Measurements from ENCODE around the gene PRCC. TPM values are rescaled to one million over a fixed set of nuclear protein-coding genes. Genes with fewer than 3 reads are reported as not detected.

PRCC gene
- total and polyA plus RNA-seq, 2 of the 4 experiments (the other 2 are of a cell fraction), result 10.6 to 59.6 TPM

DNA sequence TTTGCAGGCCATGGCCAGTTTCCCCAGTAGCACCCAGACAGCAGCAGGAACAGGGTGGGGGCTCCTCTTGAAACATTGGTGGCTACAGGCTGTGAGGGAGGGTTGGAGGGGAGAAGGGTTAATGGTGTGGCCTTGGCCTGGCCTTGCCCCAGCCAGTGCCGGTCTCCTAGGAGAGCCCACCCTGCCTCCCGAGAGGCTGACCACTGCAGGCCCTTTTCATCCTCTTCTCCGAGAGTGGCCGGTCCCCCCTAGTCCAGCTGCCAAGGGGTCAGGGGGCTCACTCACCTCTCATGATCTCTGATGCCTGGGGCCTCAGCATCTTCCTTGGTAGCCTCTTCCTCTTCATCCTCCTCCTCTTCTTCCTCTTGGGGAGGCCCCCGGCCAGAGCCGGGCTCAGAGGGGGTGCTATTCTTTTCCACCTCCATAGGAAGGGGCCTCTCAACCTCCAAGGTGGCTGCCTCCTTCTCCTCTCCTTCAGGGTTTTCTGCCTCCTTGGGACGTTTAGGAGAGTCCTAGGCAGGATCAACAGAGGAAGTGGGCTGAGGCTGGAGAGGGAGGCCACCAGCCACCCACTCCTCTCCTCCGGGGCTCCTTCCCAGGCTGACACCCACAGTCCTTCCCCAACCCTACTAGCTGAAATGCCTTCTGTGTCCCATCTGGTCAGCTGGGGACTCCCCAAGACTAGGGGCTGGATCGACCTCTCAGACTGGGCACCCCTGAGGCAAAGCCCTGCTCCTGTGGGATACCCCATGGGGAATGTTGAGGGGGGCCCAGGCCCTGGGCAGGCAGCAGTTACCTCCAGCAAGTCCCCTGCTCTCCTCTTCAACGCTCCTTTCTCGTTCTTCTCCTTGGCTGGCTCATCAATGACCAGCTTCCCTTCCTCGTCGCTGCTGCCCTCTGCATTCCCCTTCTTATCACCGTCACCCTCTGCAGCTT is 23.7 kb upstream of the PRCC start:
- H3K27ac ChIP-seq (ENCODE audit: insufficient read depth, low read length), result no peak overlapping the region
- H4K8ac ChIP-seq (ENCODE audit: low read depth in 2 of 2, low read length in 2 of 2), result no peak overlapping the region
- WGBS, 2 experiments (ENCODE audit: extremely low coverage in 2 of 2, insufficient read length in 1 of 2), result 96% methylated on average over 9 of the region's 14 CpGs; no CpG with 5 or more reads in 1 of the 2 experiments
- no peak overlapping the region for H3K18ac ChIP-seq (ENCODE audit: low read depth, low read length)
- dilution Hi-C loops (cut with HindIII; ENCODE audit: low sequenced_read_pairs, unreplicated experiment) (no loop called here), in situ Hi-C loops (cut with MboI; ENCODE audit: low sequenced_read_pairs) (no loop called here), intact Hi-C loops (cut with micrococcal nuclease) (no loop called here)
- POLR2A ChIA-PET (ENCODE audit: unreplicated experiment), result no interaction called here
- no peak overlapping the region for H2AK5ac ChIP-seq (ENCODE audit: low read depth, low read length)
- H3K4me1 ChIP-seq (ENCODE audit: control insufficient read depth, insufficient read depth, low read length), result peaks cover 21% of the 10 kb centered on the region
- H2AK9ac ChIP-seq (replicated peaks; ENCODE audit: low read depth, low read length, poor library complexity), result no peak overlapping the region
- no peak overlapping the region for H3K9ac ChIP-seq (ENCODE audit: low read depth, low read length)
- H2AFZ ChIP-seq (replicated peaks; ENCODE audit: low read length, poor library complexity), result no peak overlapping the region
- no peak overlapping the region for H4K91ac ChIP-seq (ENCODE audit: insufficient read depth, low read depth, low read length)
- peaks cover 10 to 74% of the 10 kb centered on the region in 2 experiments; a peak in 3 of 4 replicates for H3K79me1 ChIP-seq (ENCODE audit: low read depth in 1 of 2, low read length in 2 of 2)
- no peak overlapping the region for H3K14ac ChIP-seq (replicated peaks; ENCODE audit: low read depth, low read length)
- H3K9me1 ChIP-seq (ENCODE audit: insufficient read depth, low read length), result peaks cover 22% of the 10 kb centered on the region; the same call in 1 of the 2 replicates
- H4K5ac ChIP-seq (ENCODE audit: low read depth, low read length), result no peak overlapping the region
- H3K36me3 ChIP-seq (ENCODE audit: control insufficient read depth, insufficient read depth, low read length), result peaks cover 22% of the 10 kb centered on the region
- H3K4me3 ChIP-seq (ENCODE audit: insufficient read depth, low read depth, low read length), result no peak overlapping the region
- no peaks in the 10 kb centered on the region for H3K9me3 ChIP-seq (ENCODE audit: control insufficient read depth, insufficient read depth, low read length)
- H3K4me2 ChIP-seq (ENCODE audit: low read depth, low read length), result no peak overlapping the region
- H3K27me3 ChIP-seq (ENCODE audit: control insufficient read depth, insufficient read depth, low read length), result no peaks in the 10 kb centered on the region
- DNase-seq (no peak), ATAC-seq (ENCODE audit: low read depth) (no peak)
- no peak overlapping the region for H2BK5ac ChIP-seq (ENCODE audit: low read depth, low read length, poor library complexity, severe bottlenecking)
- no TSS peak for BruUV-seq (replicated peaks)
- H3K23ac ChIP-seq (ENCODE audit: low read depth, low read length), result no peak overlapping the region
- no peak overlapping the region for H3K56ac ChIP-seq (ENCODE audit: extremely low read depth, insufficient read depth, low read length)
- no peak overlapping the region for H2BK120ac ChIP-seq (ENCODE audit: low read depth, low read length)
- CTCF ChIA-PET, result interaction anchor here (1.7 kb wide), 1 partner anchor 18 kb away, joined by 4 read pairs; no protein-coding TSS in a partner anchor
- H4K20me1 ChIP-seq (ENCODE audit: insufficient read depth, low read length), result 0 out of 2 replicates have a peak, but pooled peaks cover 11% of the 10 kb centered on the region
- H2BK20ac ChIP-seq (ENCODE audit: low read depth, low read length), result no peak overlapping the region
- no peak overlapping the region for H3K4ac ChIP-seq (ENCODE audit: low read depth, low read length)
- no peak overlapping the region for H2BK15ac ChIP-seq (ENCODE audit: low read depth, low read length)
- TF ChIP-seq, protein P1, sequence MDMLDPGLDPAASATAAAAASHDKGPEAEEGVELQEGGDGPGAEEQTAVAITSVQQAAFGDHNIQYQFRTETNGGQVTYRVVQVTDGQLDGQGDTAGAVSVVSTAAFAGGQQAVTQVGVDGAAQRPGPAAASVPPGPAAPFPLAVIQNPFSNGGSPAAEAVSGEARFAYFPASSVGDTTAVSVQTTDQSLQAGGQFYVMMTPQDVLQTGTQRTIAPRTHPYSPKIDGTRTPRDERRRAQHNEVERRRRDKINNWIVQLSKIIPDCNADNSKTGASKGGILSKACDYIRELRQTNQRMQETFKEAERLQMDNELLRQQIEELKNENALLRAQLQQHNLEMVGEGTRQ (IDR thresholded peaks at IDR 0.05; ENCODE audit: low read depth, low read length), result no peak
- TF ChIP-seq RFX5 (IDR thresholded peaks at IDR 0.05; ENCODE audit: low read depth, low read length), result no peak
- no peak for TF ChIP-seq BHLHE40 (IDR thresholded peaks at IDR 0.05; ENCODE audit: low read depth, low read length)
- TF ChIP-seq, protein P2, sequence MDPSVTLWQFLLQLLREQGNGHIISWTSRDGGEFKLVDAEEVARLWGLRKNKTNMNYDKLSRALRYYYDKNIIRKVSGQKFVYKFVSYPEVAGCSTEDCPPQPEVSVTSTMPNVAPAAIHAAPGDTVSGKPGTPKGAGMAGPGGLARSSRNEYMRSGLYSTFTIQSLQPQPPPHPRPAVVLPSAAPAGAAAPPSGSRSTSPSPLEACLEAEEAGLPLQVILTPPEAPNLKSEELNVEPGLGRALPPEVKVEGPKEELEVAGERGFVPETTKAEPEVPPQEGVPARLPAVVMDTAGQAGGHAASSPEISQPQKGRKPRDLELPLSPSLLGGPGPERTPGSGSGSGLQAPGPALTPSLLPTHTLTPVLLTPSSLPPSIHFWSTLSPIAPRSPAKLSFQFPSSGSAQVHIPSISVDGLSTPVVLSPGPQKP (IDR thresholded peaks at IDR 0.05; ENCODE audit: borderline replicate concordance, low read depth, low read length), result no peak
- TF ChIP-seq RAD21 (IDR thresholded peaks at IDR 0.05; ENCODE audit: low read length), result no peak
- no peak for TF ChIP-seq NFE2L2 (IDR thresholded peaks at IDR 0.05; ENCODE audit: low read depth, low read length)
- no peak for TF ChIP-seq SMC3 (IDR thresholded peaks at IDR 0.05; ENCODE audit: low read depth, low read length)
- TF ChIP-seq MAFK (IDR thresholded peaks at IDR 0.05; ENCODE audit: low read depth, low read length), result no peak
- no peak for TF ChIP-seq CHD1 (IDR thresholded peaks at IDR 0.05; ENCODE audit: low read depth, low read length)
- TF ChIP-seq MXI1 (IDR thresholded peaks at IDR 0.05; ENCODE audit: borderline replicate concordance, low read depth, low read length), result no peak
- TF ChIP-seq, protein P3, sequence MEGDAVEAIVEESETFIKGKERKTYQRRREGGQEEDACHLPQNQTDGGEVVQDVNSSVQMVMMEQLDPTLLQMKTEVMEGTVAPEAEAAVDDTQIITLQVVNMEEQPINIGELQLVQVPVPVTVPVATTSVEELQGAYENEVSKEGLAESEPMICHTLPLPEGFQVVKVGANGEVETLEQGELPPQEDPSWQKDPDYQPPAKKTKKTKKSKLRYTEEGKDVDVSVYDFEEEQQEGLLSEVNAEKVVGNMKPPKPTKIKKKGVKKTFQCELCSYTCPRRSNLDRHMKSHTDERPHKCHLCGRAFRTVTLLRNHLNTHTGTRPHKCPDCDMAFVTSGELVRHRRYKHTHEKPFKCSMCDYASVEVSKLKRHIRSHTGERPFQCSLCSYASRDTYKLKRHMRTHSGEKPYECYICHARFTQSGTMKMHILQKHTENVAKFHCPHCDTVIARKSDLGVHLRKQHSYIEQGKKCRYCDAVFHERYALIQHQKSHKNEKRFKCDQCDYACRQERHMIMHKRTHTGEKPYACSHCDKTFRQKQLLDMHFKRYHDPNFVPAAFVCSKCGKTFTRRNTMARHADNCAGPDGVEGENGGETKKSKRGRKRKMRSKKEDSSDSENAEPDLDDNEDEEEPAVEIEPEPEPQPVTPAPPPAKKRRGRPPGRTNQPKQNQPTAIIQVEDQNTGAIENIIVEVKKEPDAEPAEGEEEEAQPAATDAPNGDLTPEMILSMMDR (conservative IDR thresholded peaks at IDR 0.05; ENCODE audit: low read depth, low read length), result no peak
- TF ChIP-seq POLR2A (IDR thresholded peaks at IDR 0.05; ENCODE audit: low read depth, low read length), result no peak
- no peak for TF ChIP-seq RCOR1 (IDR thresholded peaks at IDR 0.05; ENCODE audit: insufficient replicate concordance, low read length)
- no peak for TF ChIP-seq CEBPB (IDR thresholded peaks at IDR 0.05; ENCODE audit: low read depth, low read length)

Measured in IMR-90 (cell line).